ENCODE measurements around the gene SMU1.

GRCh38 chr9:33043671-33044070, 32.8 kb downstream of the SMU1 start:
- TF ChIP-seq POLR2A (IDR thresholded peaks at IDR 0.05) (no peak), CTCF (IDR thresholded peaks at IDR 0.05) (no peak)
